Keratinocyte (primary cell): ENCODE results near the gene BEND5. TPM values are rescaled to one million over a fixed set of nuclear protein-coding genes. Genes with fewer than 3 reads are reported as not detected.

ENCODE experiments used
- DNase-seq: peaks from one replicate; pipeline ENCODE4 v3.0.0-alpha.2; 2011; ENCODE audit warnings: low read depth, missing footprints, low spot score
- FAIRE-seq: peaks from 2 replicates; lab custom pipeline; 2011; peaks lifted over from hg19 to GRCh38; lab: Jason Lieb, UNC
- H2AFZ ChIP-seq: 2 replicates; pipeline ENCODE4 v1.6.0; 2012; ENCODE audit warnings: low read length, control low read depth, inconsistent platforms; ENCODE audit not compliant: control insufficient read depth
- H3K27ac ChIP-seq: 2 replicates; pipeline ENCODE4 v1.5.1; 2011; ENCODE audit warnings: low read length; ENCODE audit not compliant: control insufficient read depth, insufficient read depth
- H3K27me3 ChIP-seq: 3 replicates; pipeline ENCODE4 v1.6.0; 2011; ENCODE audit warnings: low read length; ENCODE audit not compliant: control insufficient read depth, insufficient read depth; ENCODE audit errors: extremely low read depth
- H3K36me3 ChIP-seq, 2 experiments: 2 replicates in 1 of 2; 3 replicates in 1 of 2; pipeline ENCODE4 v1.5.1; 2011; ENCODE audit warnings: low read length in 2 of 2, mild to moderate bottlenecking in 1 of 2; ENCODE audit not compliant: control insufficient read depth in 2 of 2, insufficient read depth in 2 of 2; ENCODE audit errors: extremely low read depth in 1 of 2
- H3K4me1 ChIP-seq: 3 replicates; pipeline ENCODE4 v1.5.1; 2011; ENCODE audit warnings: low read length; ENCODE audit not compliant: control insufficient read depth, insufficient read depth; ENCODE audit errors: extremely low read depth
- H3K4me2 ChIP-seq: 3 replicates; pipeline ENCODE4 v1.6.0; 2011; ENCODE audit warnings: low read depth, low read length; ENCODE audit not compliant: control insufficient read depth, insufficient read depth; ENCODE audit errors: extremely low read depth
- H3K4me3 ChIP-seq, 3 experiments: fragments of 200-600 bp in 1 of 3; sonication (generic) in 1 of 3; 2 replicates in 2 of 3; 3 replicates in 1 of 3; pipeline ENCODE4 v1.5.1; 2011 to 2016; ENCODE audit warnings: low read length in 3 of 3, mild to moderate bottlenecking in 3 of 3, control low read depth in 2 of 3, inconsistent platforms in 1 of 3, low read depth in 1 of 3, mixed read lengths in 1 of 3, mixed run types in 1 of 3, moderate library complexity in 1 of 3; ENCODE audit not compliant: control insufficient read depth in 2 of 3, insufficient read depth in 2 of 3; ENCODE audit errors: extremely low read depth in 1 of 3
- H3K79me2 ChIP-seq: 2 replicates; pipeline ENCODE4 v1.6.0; 2012; ENCODE audit warnings: low read length; ENCODE audit not compliant: control insufficient read depth, insufficient read depth
- H3K9ac ChIP-seq: 3 replicates; pipeline ENCODE4 v1.6.0; 2011; ENCODE audit warnings: low read length; ENCODE audit not compliant: control insufficient read depth, insufficient read depth; ENCODE audit errors: extremely low read depth
- H3K9me1 ChIP-seq: 3 replicates; pipeline ENCODE4 v1.6.0; 2011; ENCODE audit warnings: low read length; ENCODE audit not compliant: control insufficient read depth, insufficient read depth; ENCODE audit errors: extremely low read depth
- H3K9me3 ChIP-seq: 2 replicates; pipeline ENCODE4 v1.5.1; 2012; ENCODE audit warnings: low read depth, low read length; ENCODE audit not compliant: control insufficient read depth
- H4K20me1 ChIP-seq: 3 replicates; pipeline ENCODE4 v1.6.0; 2011; ENCODE audit warnings: low read length; ENCODE audit not compliant: control insufficient read depth, insufficient read depth; ENCODE audit errors: extremely low read depth
- EZH2 ChIP-seq: IDR thresholded peaks from one replicate; pipeline ENCODE4 v1.6.1; 2012; ENCODE audit warnings: inconsistent platforms, mild to moderate bottlenecking, low read length, moderate library complexity
- dilution Hi-C: fragments of 300-500 bp; cut with MboI; formaldehyde crosslinking; loops from one replicate; pipeline ENCODE4 v1.7.0; 2020; ENCODE audit warnings: low sequenced_read_pairs; ENCODE audit not compliant: extremely low pct_ligation_motif_present
- polyA plus RNA-seq, 5 experiments: library from polyadenylated mRNA; depleted of rRNA in 3 of 5; stranded (reverse) in 3 of 5; stranded (forward) in 1 of 5; unstranded in 1 of 5; fragments of >200 nt; gene quantifications; 1 replicate in 1 of 5; 2 replicates in 3 of 5; 3 replicates in 1 of 5; pipeline versions ENCODE4 v1.2.1 to v1.2.3, GENCODE V29; 2011 to 2012; ENCODE audit warnings: missing spikeins in 2 of 5, low read depth in 1 of 5, low replicate concordance in 1 of 5
- TF ChIP-seq, protein P1 (sequence below), 3 experiments: IDR thresholded peaks in 1 of 3; conservative IDR thresholded peaks in 1 of 3; optimal IDR thresholded peaks in 1 of 3; 2 replicates in 2 of 3; 3 replicates in 1 of 3; pipeline versions ENCODE3 to v1.5.1; 2011; ENCODE audit warnings: low read length in 3 of 3, mild to moderate bottlenecking in 3 of 3, moderate library complexity in 2 of 3, control low read depth in 1 of 3, inconsistent platforms in 1 of 3; ENCODE audit not compliant: insufficient read depth in 2 of 3; ENCODE audit errors: extremely low read depth in 1 of 3

The BEND5 gene
- polyA plus RNA-seq, 1 donor (not counting 4 experiments of a cell fraction or from before 2014, with no cell fraction given) = not detected

GRCh38 chr1:48760857-48761256 lies 15.8 kb downstream of the BEND5 start:
- FAIRE-seq = no peak
- Histone ChIP-seq H3K9me1 (no peaks in the 10 kb centered on the region), H3K9me3 (no peaks in the 10 kb centered on the region)

GRCh38 chr1:48758976-48759375 lies 17.7 kb downstream of the BEND5 start:
- Histone ChIP-seq H3K4me3 (no peak overlapping the region), H3K36me3 (no peaks in the 10 kb centered on the region), H4K20me1 (no peaks in the 10 kb centered on the region), H3K9ac (no peak overlapping the region), H3K9me3 (no peaks in the 10 kb centered on the region), H3K79me2 (no peaks in the 10 kb centered on the region), H3K4me1 (no peaks in the 10 kb centered on the region), H3K27ac (no peak overlapping the region), H3K9me1 (no peaks in the 10 kb centered on the region), H2AFZ (no peak overlapping the region), H3K27me3 (no peaks in the 10 kb centered on the region), H3K4me2 (no peak overlapping the region)
- dilution Hi-C loops = no loop called here
- TF ChIP-seq, protein P1, sequence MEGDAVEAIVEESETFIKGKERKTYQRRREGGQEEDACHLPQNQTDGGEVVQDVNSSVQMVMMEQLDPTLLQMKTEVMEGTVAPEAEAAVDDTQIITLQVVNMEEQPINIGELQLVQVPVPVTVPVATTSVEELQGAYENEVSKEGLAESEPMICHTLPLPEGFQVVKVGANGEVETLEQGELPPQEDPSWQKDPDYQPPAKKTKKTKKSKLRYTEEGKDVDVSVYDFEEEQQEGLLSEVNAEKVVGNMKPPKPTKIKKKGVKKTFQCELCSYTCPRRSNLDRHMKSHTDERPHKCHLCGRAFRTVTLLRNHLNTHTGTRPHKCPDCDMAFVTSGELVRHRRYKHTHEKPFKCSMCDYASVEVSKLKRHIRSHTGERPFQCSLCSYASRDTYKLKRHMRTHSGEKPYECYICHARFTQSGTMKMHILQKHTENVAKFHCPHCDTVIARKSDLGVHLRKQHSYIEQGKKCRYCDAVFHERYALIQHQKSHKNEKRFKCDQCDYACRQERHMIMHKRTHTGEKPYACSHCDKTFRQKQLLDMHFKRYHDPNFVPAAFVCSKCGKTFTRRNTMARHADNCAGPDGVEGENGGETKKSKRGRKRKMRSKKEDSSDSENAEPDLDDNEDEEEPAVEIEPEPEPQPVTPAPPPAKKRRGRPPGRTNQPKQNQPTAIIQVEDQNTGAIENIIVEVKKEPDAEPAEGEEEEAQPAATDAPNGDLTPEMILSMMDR (optimal IDR thresholded peaks at IDR 0.05 in 1 of 3, IDR thresholded peaks at IDR 0.05 in 1 of 3, conservative IDR thresholded peaks at IDR 0.05 in 1 of 3; ENCODE audit: extremely low read depth in 1 of 3, insufficient read depth in 2 of 3, low read length in 3 of 3) = no peak
- TF ChIP-seq EZH2 = no peak
- DNase-seq (no peak), FAIRE-seq (no peak)

More at GRCh38 chr1:48760857-48761256, 15.8 kb downstream of the BEND5 start:
- TF ChIP-seq, protein P1 (optimal IDR thresholded peaks at IDR 0.05 in 1 of 3, IDR thresholded peaks at IDR 0.05 in 1 of 3, conservative IDR thresholded peaks at IDR 0.05 in 1 of 3; ENCODE audit: extremely low read depth in 1 of 3, insufficient read depth in 2 of 3, low read length in 3 of 3) = no peak
- no peak for TF ChIP-seq EZH2
- Histone ChIP-seq H3K4me1 (no peaks in the 10 kb centered on the region), H4K20me1 (no peaks in the 10 kb centered on the region), H3K27ac (no peak overlapping the region), H3K4me2 (no peak overlapping the region), H2AFZ (no peak overlapping the region), H3K9ac (no peak overlapping the region), H3K27me3 (no peaks in the 10 kb centered on the region), H3K36me3 (no peaks in the 10 kb centered on the region), H3K79me2 (no peaks in the 10 kb centered on the region), H3K4me3 (no peak overlapping the region)
- dilution Hi-C loops = no loop called here
- no peak for DNase-seq
